GM15510 (cell line): ENCODE measurements around the gene SCIN.

Experiments used
- POLR2A ChIP-seq: IDR thresholded peaks from 3 replicates; pipeline ENCODE4 v1.6.1; 2011; ENCODE audit warnings: borderline replicate concordance; ENCODE audit not compliant: insufficient read length; ENCODE audit errors: extremely low read depth

Gene SCIN

DNA sequence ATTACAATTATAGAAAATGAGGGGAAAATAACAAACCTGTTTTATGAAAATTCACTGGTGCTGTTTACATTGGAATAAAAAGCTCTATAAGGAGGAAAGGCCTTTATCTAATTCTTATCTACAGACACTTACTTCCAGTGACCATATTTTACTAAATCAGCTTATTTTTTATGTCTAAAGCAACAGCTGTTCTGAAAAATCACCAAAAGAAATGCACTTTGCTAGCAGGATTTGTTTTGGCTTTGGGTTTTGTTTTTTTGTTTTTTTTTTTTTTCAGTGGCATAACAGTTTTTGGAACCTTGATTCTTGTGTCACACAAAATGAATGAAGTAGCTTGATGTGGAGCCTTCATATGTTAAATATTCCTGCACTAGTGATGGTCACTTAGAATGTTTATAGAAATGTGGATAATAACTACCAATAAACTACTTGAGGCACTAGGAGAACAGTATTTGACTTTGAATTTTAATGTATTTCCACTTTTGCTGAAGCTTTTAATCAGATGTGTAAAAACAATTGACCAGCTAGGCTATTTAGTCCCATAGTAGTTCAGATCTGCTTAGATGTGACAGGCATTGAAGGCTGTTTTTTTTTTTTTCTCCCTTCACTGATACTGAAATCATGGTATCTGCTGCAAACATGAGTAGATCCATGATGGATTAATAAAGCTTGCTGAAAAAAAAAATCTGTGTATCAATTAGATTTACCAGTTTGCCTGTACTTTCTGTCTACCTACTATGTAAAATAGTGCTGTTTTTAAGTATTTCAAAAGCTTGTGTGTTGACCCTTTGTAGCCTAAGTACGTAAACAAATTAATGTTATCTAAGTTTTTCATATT, 119.7 kb downstream of the SCIN start:
- no peak for TF ChIP-seq POLR2A

GRCh38 chr7:12692035-12692434, 121.5 kb downstream of the SCIN start:
- TF ChIP-seq POLR2A = no peak

GRCh38 chr7:12692479-12693259, 122.1 kb downstream of the SCIN start:
- TF ChIP-seq POLR2A = no peak

GRCh38 chr7:12694817-12695216, 124.3 kb downstream of the SCIN start:
- no peak for TF ChIP-seq POLR2A

DNA sequence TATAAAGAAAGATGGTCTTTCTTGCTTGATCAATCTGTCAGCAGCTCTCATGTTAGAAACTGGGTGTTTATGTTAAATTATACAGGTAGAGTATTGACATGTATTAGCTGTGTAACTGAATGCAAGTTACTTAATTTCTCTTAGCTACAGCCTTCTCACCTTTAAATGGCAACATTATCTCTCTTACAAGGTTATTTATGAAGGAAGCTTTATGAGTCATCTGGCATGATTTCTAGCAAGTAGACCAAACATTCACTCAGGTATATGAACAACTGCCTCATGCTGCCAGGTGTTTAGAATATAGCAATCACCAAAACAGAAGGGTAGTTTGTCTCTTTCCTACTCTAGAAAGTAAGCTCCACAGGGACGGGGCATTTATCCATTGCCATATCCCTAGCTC, 125.4 kb downstream of the SCIN start:
- TF ChIP-seq POLR2A = no peak

- TF ChIP-seq POLR2A = no peak
Measured at GRCh38 chr7:12699299-12699698, 128.8 kb downstream of the SCIN start.

- TF ChIP-seq POLR2A = no peak
Measured at GRCh38 chr7:12701433-12701832, 130.9 kb downstream of the SCIN start.

- no peak for TF ChIP-seq POLR2A
Measured at GRCh38 chr7:12703881-12704280, 133.4 kb downstream of the SCIN start.

DNA sequence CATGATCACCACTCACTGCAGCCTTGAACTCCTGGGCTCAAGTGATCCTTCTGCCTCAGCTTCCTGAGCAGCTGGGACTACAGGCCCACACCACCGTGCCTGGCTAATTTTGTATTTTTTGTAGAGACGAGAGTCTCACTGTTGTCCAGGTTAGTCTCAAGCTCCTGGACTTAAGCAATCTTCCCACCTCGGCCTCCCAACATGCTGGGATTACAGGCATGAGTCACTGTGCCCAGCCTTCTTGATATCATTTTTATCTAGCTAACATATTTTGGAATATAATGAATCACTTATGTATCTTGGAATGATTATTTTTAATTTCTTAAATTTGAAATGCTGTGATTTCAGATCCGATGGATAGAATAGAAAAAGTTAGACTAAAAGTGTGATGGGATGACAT, 135.4 kb downstream of the SCIN start:
- TF ChIP-seq POLR2A = no peak

GRCh38 chr7:12706900-12707536, 136.5 kb downstream of the SCIN start:
- no peak for TF ChIP-seq POLR2A

- no peak for TF ChIP-seq POLR2A
Measured at GRCh38 chr7:12708314-12708713, 137.8 kb downstream of the SCIN start.
